GM21529 (cell line): Measurements from ENCODE around the gene RPGRIP1L.

ENCODE experiments used
- ATAC-seq: cut with Tn5 transposase; IDR thresholded peaks from one replicate; pipeline ENCODE4 v1.9.1; 2021; ENCODE audit not compliant: unreplicated experiment

Gene RPGRIP1L

GRCh38 chr16:53608094-53608493, 95.6 kb downstream of the RPGRIP1L start:
- ATAC-seq: no peak

- ATAC-seq: no peak
Observed at GRCh38 chr16:53605831-53606400, 97.7 kb downstream of the RPGRIP1L start.

GRCh38 chr16:53605356-53605755, 98.3 kb downstream of the RPGRIP1L start:
- no peak for ATAC-seq

- ATAC-seq: no peak
Observed at GRCh38 chr16:53601961-53602360, 101.7 kb downstream of the RPGRIP1L start.

- no peak for ATAC-seq
Observed at GRCh38 chr16:53600616-53601015, 103.0 kb downstream of the RPGRIP1L start.

GRCh38 chr16:53600126-53600525, 103.5 kb downstream of the RPGRIP1L start:
- no peak for ATAC-seq

GRCh38 chr16:53599548-53599947, 104.1 kb downstream of the RPGRIP1L start:
- no peak for ATAC-seq

GRCh38 chr16:53598511-53599275, 105.0 kb downstream of the RPGRIP1L start:
- no peak for ATAC-seq

GRCh38 chr16:53597776-53598175, 105.9 kb downstream of the RPGRIP1L start:
- no peak for ATAC-seq

GRCh38 chr16:53588081-53588648, 115.5 kb downstream of the RPGRIP1L start:
- ATAC-seq: no peak

- no peak for ATAC-seq
Observed at GRCh38 chr16:53583401-53583800, 120.3 kb downstream of the RPGRIP1L start.

- no peak for ATAC-seq
Observed at GRCh38 chr16:53581784-53582183, 121.9 kb downstream of the RPGRIP1L start.

GRCh38 chr16:53580038-53580802, 123.4 kb downstream of the RPGRIP1L start:
- ATAC-seq: no peak

- ATAC-seq: no peak
Observed at GRCh38 chr16:53576904-53577303, 126.8 kb downstream of the RPGRIP1L start.

GRCh38 chr16:53576210-53576609, 127.4 kb downstream of the RPGRIP1L start:
- no peak for ATAC-seq

GRCh38 chr16:53571763-53572162, 131.9 kb downstream of the RPGRIP1L start:
- no peak for ATAC-seq

- ATAC-seq: no peak
Observed at GRCh38 chr16:53566552-53567245, 137.0 kb downstream of the RPGRIP1L start.

- ATAC-seq: no peak
Observed at GRCh38 chr16:53565296-53565863, 138.3 kb downstream of the RPGRIP1L start.

- no peak for ATAC-seq
Observed at GRCh38 chr16:53563426-53563825, 140.2 kb downstream of the RPGRIP1L start.

- ATAC-seq: no peak
Observed at GRCh38 chr16:53561101-53561888, 142.4 kb downstream of the RPGRIP1L start.
